ENCODE data around the gene CFAP58.
A peak's percentile ranks its signal among the peaks of the same experiment; 100 is the strongest.

CFAP58 gene

DNA sequence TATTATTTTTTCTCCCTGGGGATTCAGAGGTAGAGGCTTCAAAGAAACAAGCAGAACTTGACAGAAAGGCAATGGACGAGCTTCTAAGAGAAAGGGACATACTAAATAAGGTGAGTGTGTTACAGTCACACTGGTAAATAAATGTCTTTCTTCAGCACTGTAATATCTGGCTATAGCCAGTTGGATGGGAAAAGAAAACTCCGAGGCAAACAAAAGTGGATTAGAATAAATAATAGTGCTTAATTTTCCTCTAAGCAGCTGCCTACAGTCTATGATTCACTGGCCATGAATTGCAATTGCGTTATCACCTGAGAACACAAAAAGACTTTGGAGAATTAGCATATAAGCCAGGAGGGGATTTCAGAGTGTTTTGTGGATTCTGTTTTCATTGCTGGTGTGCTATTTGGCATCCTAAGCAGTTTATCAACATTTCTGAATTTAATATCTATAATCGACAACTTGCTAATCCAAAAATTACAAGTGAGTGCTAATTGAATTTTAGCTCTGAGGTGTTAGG is 23.2 kb downstream of the CFAP58 start:
- no peaks in the 10 kb centered on the region for H3K27me3 ChIP-seq (ENCODE audit: insufficient read depth, low read depth)
- H3K36me3 ChIP-seq (ENCODE audit: insufficient read depth): no peaks in the 10 kb centered on the region
- H4K20me1 ChIP-seq (ENCODE audit: insufficient read depth): no peaks in the 10 kb centered on the region
- TF ChIP-seq, protein P1, sequence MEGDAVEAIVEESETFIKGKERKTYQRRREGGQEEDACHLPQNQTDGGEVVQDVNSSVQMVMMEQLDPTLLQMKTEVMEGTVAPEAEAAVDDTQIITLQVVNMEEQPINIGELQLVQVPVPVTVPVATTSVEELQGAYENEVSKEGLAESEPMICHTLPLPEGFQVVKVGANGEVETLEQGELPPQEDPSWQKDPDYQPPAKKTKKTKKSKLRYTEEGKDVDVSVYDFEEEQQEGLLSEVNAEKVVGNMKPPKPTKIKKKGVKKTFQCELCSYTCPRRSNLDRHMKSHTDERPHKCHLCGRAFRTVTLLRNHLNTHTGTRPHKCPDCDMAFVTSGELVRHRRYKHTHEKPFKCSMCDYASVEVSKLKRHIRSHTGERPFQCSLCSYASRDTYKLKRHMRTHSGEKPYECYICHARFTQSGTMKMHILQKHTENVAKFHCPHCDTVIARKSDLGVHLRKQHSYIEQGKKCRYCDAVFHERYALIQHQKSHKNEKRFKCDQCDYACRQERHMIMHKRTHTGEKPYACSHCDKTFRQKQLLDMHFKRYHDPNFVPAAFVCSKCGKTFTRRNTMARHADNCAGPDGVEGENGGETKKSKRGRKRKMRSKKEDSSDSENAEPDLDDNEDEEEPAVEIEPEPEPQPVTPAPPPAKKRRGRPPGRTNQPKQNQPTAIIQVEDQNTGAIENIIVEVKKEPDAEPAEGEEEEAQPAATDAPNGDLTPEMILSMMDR (conservative IDR thresholded peaks at IDR 0.05; ENCODE audit: low read depth, low read length): no peak
- H3K79me2 ChIP-seq (ENCODE audit: insufficient read depth, low read depth): no peaks in the 10 kb centered on the region
- no peak overlapping the region for H3K27ac ChIP-seq
- no peak overlapping the region for H3K4me3 ChIP-seq (IDR thresholded peaks at IDR 0.05; ENCODE audit: insufficient read depth, low read depth, low read length)
- H3K4me2 ChIP-seq: no peak overlapping the region
- H3K9ac ChIP-seq: no peak overlapping the region
- H2AFZ ChIP-seq (ENCODE audit: low read depth): no peak overlapping the region
- no peaks in the 10 kb centered on the region for H3K4me1 ChIP-seq (ENCODE audit: low read depth, poor library complexity, severe bottlenecking)

DNA sequence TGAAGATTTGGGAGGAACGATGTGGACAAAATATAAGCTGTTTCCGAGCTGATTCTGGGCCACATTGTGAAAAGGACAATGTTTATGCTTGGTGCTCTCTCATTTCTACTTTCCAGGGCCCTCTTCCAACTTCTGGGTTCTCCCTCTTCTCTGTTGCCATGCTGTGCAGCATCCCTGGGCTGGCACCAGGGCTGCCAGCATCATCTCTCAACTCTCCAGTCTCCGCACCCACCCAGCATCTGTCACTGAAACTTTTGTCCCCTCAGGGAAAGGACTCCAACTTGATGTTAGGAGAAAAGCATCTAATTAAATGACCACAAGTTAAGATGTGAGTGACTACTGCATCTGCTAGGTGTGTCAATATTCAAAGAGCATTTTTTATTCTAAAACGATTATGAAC is 26.7 kb downstream of the CFAP58 start:
- no peaks in the 10 kb centered on the region for H3K4me1 ChIP-seq (ENCODE audit: low read depth, poor library complexity, severe bottlenecking)
- H3K4me2 ChIP-seq: no peak overlapping the region
- H2AFZ ChIP-seq (ENCODE audit: low read depth): no peak overlapping the region
- no peaks in the 10 kb centered on the region for H4K20me1 ChIP-seq (ENCODE audit: insufficient read depth)
- no peaks in the 10 kb centered on the region for H3K79me2 ChIP-seq (ENCODE audit: insufficient read depth, low read depth)
- H3K9ac ChIP-seq: no peak overlapping the region
- no peak overlapping the region for H3K4me3 ChIP-seq (IDR thresholded peaks at IDR 0.05; ENCODE audit: insufficient read depth, low read depth, low read length)
- H3K27me3 ChIP-seq (ENCODE audit: insufficient read depth, low read depth): no peaks in the 10 kb centered on the region
- TF ChIP-seq, protein P1 (conservative IDR thresholded peaks at IDR 0.05; ENCODE audit: low read depth, low read length): no peak
- H3K27ac ChIP-seq: no peak overlapping the region
- H3K36me3 ChIP-seq (ENCODE audit: insufficient read depth): no peaks in the 10 kb centered on the region

DNA sequence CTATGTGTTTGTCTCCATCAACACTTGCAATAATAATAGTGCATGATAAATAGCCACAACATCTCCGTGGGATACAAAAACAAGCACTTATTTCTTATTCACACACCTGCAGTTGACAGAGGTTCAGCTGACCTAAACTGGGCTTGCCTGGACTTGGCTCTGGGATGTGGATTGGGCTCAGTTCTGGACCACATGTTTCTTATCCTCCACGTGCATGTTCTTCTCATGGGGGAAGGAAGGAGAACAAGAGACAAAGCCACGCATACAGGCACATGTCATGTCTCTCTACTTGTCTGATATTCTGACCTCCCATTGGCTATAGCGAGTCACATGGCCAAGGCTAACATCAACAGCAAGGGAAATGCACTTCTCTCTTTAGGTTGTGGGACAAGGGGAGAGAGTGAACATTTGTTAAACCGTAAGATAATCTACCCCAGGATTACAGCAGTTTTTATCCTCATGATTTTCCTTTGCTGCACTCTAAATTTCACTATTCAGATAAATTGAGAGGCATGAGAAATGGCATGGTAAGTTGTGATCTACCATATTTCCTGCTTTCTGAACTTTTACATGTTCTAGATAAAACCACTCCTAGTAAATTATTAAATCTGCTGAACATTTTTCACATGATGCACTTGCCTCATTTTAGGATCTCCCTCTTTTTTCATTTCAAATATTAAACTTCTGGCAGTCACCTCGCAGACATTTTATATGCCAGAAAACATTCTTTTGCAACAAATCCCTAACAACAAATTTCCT is 33.7 kb downstream of the CFAP58 start:
- TF ChIP-seq, protein P1 (conservative IDR thresholded peaks at IDR 0.05; ENCODE audit: low read depth, low read length): no peak
- Histone ChIP-seq H3K4me3 (IDR thresholded peaks at IDR 0.05; ENCODE audit: insufficient read depth, low read depth, low read length) (no peak overlapping the region), H3K4me1 (ENCODE audit: low read depth, poor library complexity, severe bottlenecking) (peaks cover 35% of the 10 kb centered on the region), H3K27me3 (ENCODE audit: insufficient read depth, low read depth) (no peaks in the 10 kb centered on the region), H2AFZ (ENCODE audit: low read depth) (peak overlapping the region; percentile 24; the same call in 1 of the 2 replicates), H3K27ac (no peak overlapping the region), H3K9ac (no peak overlapping the region), H3K36me3 (ENCODE audit: insufficient read depth) (no peaks in the 10 kb centered on the region), H3K79me2 (ENCODE audit: insufficient read depth, low read depth) (no peaks in the 10 kb centered on the region), H3K4me2 (peak overlapping the region; percentile 41; the same call in 1 of the 2 replicates), H4K20me1 (ENCODE audit: insufficient read depth) (no peaks in the 10 kb centered on the region)

DNA sequence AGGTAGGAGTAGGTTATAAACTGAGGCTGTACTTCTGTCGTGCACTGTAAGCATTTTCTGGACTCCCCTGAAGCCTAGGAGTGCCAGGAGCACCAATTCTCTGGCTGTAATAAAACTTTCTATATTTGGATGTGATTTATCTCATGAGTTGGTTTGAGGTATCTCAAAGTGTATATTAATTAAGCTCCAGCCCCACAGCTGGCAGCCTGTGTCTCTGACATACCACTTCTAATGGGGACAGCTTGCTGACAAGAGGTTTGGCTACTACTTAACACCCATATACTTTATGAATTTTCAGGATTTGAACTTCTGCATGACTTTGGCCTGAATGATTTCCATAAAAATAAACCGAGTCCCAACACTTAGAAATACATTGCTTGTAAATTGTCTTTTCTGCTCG is 35.2 kb downstream of the CFAP58 start:
- peak overlapping the region; percentile 50; the same call in 1 of the 2 replicates for H3K27ac ChIP-seq
- no peaks in the 10 kb centered on the region for H3K27me3 ChIP-seq (ENCODE audit: insufficient read depth, low read depth)
- H3K4me3 ChIP-seq (IDR thresholded peaks at IDR 0.05; ENCODE audit: insufficient read depth, low read depth, low read length): no peak overlapping the region
- H4K20me1 ChIP-seq (ENCODE audit: insufficient read depth): no peaks in the 10 kb centered on the region
- no peaks in the 10 kb centered on the region for H3K79me2 ChIP-seq (ENCODE audit: insufficient read depth, low read depth)
- H3K36me3 ChIP-seq (ENCODE audit: insufficient read depth): no peaks in the 10 kb centered on the region
- TF ChIP-seq, protein P1 (conservative IDR thresholded peaks at IDR 0.05; ENCODE audit: low read depth, low read length): no peak
- H3K9ac ChIP-seq: no peak overlapping the region
- H3K4me2 ChIP-seq: peak overlapping the region; percentile 41; the same call in 1 of the 2 replicates
- H3K4me1 ChIP-seq (ENCODE audit: low read depth, poor library complexity, severe bottlenecking): peaks cover 35% of the 10 kb centered on the region
- peak overlapping the region; percentile 25; the same call in 1 of the 2 replicates for H2AFZ ChIP-seq (ENCODE audit: low read depth)
